Small intestine (tissue), 7 donors: ENCODE results near the gene ICA1L. TPM values are rescaled to one million over a fixed set of nuclear protein-coding genes. Genes with fewer than 3 reads are reported as not detected.

Experiments
- DNase-seq, 2 donors: peaks; one replicate each; pipeline versions ENCODE4 v3.0.0 to v3.0.0-alpha.2; 2013
- FAIRE-seq: peaks from 2 replicates; lab custom pipeline; 2012; peaks lifted over from hg19 to GRCh38; lab: Jason Lieb, UNC
- H3K27ac ChIP-seq, 3 donors: one replicate each; pipeline ENCODE4 v1.5.1; 2013; ENCODE audit warnings: low read length in 2 of 3, mild to moderate bottlenecking in 2 of 3, control low read depth in 1 of 3, inconsistent platforms in 1 of 3, low read depth in 1 of 3, moderate library complexity in 1 of 3
- H3K27me3 ChIP-seq, 3 donors: one replicate each; pipeline ENCODE4 v1.6.1; 2013; ENCODE audit warnings: low read length in 3 of 3, inconsistent platforms in 1 of 3; ENCODE audit not compliant: control insufficient read depth in 3 of 3, insufficient read depth in 3 of 3
- H3K36me3 ChIP-seq, 3 donors: one replicate each; pipeline ENCODE4 v1.6.1; 2013; ENCODE audit warnings: low read length in 3 of 3, inconsistent platforms in 1 of 3, low read depth in 1 of 3, mild to moderate bottlenecking in 1 of 3, moderate library complexity in 1 of 3; ENCODE audit not compliant: control insufficient read depth in 3 of 3, insufficient read depth in 2 of 3
- H3K4me1 ChIP-seq, 3 donors: one replicate each; pipeline ENCODE4 v1.6.1; 2013; ENCODE audit warnings: low read length in 2 of 3, inconsistent platforms in 1 of 3, low read depth in 1 of 3, mild to moderate bottlenecking in 1 of 3, moderate library complexity in 1 of 3; ENCODE audit not compliant: control insufficient read depth in 3 of 3, insufficient read depth in 2 of 3
- H3K4me3 ChIP-seq, 3 donors: one replicate each; pipeline ENCODE4 v1.5.1; 2013; ENCODE audit warnings: low read length in 3 of 3, control low read depth in 1 of 3, inconsistent platforms in 1 of 3, low read depth in 1 of 3, mild to moderate bottlenecking in 1 of 3, moderate library complexity in 1 of 3
- H3K9me3 ChIP-seq, 2 donors: one replicate each; pipeline ENCODE4 v1.6.1; 2013; ENCODE audit warnings: low read depth in 1 of 2, low read length in 1 of 2; ENCODE audit not compliant: control insufficient read depth in 2 of 2, insufficient read depth in 1 of 2
- WGBS, 3 donors: extraction: QIAGEN DNeasy Blood & Tissue Kit; methylation state at CpG; one replicate each; pipeline ENCODE4 v1.1.7; 2013; 5-methylcytosine and 5-hydroxymethylcytosine counted together
- polyA plus RNA-seq, 4 donors: library from polyadenylated mRNA; stranded (reverse) in 3 of 4; unstranded in 1 of 4; fragments of 200-250 nt in 3 of 4; fragments of 120-200 nt in 1 of 4; gene quantifications; one replicate each; pipeline versions ENCODE4 v1.2.1 to v1.2.3, GENCODE V29; 2013
- donor health status: healthy with polysubstance abuse.
- donor health status: control.
- donor health status: control.
- donor health status: Bipolar disorder and iron deficiency.
- donor health status: healthy.

The ICA1L gene
- polyA plus RNA-seq, 4 donors, result under 0.01 to 5.2 (median 0.67) TPM

DNA sequence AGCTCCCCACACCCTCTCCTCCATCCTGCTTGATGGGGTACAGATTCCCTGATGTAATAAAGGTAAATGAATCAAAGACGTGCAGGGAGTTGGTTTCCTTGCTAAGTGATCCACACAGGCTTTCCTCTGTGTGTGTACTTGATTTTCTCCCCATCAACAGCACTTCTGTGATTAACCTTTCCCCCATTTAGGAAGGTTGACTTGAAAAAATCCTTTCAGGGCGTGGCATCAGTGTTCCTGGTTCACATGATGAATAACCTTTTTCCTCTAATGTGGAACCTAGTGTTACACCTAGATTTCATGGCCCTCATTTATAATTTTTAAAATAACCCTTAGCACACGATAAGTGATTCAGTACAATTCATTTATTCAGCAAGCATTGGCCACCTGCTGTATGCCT lies 115.0 kb downstream of the ICA1L start:
- WGBS, 3 donors, result 25 to 70% (median 34%) methylated on average over 3 of the region's 3 CpGs
- peak overlapping the region in 2 of 3 donors; percentile 14 to 51 for H3K27ac ChIP-seq
- H3K27me3 ChIP-seq, result no peaks in the 10 kb centered on the region

DNA sequence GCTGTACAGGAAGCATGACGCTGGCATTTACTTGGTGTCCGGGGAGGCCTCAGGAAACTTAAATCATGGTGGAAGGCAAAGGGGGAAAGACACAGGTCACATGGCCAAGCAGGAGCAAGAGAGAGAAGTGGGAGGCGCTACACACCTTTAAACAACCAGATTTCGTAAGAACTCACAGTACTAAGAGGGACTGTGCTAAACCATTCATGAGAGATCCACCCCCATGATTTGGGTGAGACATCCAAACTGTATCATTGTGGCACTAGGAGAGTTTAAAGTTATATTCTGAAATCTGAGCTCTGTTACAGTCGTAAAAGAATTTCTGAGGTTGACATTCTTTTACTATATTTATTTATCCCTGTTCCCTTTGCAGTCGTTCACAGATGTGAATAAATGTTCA lies 116.6 kb downstream of the ICA1L start:
- FAIRE-seq, result no peak
- peaks cover 0 to 2% (median 2%) of the 10 kb centered on the region in 3 donors for H3K4me1 ChIP-seq

More for the DNA sequence above, 115.0 kb downstream of the ICA1L start:
- Histone ChIP-seq H3K4me3 (no peak overlapping the region), H3K36me3 (peaks cover 0 to 17% (median 9%) of the 10 kb centered on the region in 3 donors), H3K4me1 (peaks cover 0 to 2% (median 2%) of the 10 kb centered on the region in 3 donors), H3K9me3 (no peaks in the 10 kb centered on the region)
- DNase-seq, result peak in 1 of 2 donors; percentile 83
- FAIRE-seq, result no peak

DNA sequence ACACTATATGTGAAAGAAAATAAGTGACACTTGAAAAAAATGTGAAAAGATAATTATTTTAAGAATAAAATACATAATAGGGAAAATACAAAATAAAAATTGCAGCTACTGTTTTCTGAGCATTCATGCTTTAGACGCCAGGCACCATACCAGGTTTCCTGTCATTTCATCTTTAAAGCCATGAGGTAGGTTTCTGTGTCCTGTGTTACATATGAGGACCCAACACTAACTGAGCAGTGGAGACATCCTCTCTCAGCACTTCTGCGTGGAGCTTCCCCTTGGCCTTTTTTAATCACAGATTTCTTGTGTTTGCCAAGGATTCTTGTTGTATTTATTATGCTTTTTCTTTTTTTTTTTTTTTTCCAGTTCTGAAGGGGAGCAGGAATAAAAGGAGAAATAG lies 119.5 kb downstream of the ICA1L start:
- no peak overlapping the region for H3K4me3 ChIP-seq

More for the DNA sequence above, 116.6 kb downstream of the ICA1L start:
- no peak for DNase-seq
- Histone ChIP-seq H3K27ac (no peak overlapping the region), H3K27me3 (no peaks in the 10 kb centered on the region), H3K4me3 (no peak overlapping the region), H3K9me3 (no peaks in the 10 kb centered on the region), H3K36me3 (peaks cover 0 to 9% (median 9%) of the 10 kb centered on the region in 3 donors)
- WGBS, 3 donors, result 88 to 95% (median 91%) methylated on average over 6 of the region's 6 CpGs

DNA sequence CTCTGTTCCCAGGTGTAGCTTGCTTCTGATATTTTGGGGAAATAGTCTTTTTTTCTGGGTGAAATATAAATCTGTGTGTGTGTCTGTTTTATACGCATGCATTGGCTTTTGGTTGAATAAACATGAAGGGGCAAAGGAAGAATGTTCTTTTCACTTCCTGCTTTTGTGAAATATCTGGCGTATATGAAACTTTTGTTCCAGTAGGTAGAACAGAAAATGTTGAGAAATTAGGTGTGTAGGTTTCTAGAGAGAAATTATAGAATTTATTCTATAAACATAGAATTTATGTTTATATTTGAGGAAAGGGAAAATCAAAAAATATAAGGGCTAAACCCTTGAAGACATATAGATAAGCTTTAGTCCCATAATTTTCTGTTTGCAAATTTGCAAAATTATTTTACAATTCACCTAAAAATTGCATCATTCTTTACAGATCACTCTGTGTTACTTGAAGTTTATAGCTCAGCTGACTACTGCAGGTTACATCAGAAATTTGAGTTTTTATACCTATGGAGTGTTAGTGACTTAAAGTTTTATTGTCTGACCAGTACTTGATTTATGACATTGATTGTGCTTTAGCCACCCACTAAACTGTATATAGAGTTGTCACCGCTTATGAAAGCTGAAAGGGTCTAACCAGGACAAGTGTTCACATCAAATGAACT lies 120.7 kb downstream of the ICA1L start:
- 82 to 95% (median 91%) methylated on average over 3 of the region's 3 CpGs for WGBS, 3 donors
- H3K4me1 ChIP-seq, result no peaks in the 10 kb centered on the region
- H3K27me3 ChIP-seq, result no peaks in the 10 kb centered on the region
- DNase-seq (no peak), FAIRE-seq (no peak)
- H3K9me3 ChIP-seq, result no peaks in the 10 kb centered on the region
- no peak overlapping the region for H3K4me3 ChIP-seq
- peaks cover 0 to under 1% (median 0%) of the 10 kb centered on the region in 3 donors for H3K36me3 ChIP-seq
- H3K27ac ChIP-seq, result no peak overlapping the region

More for the DNA sequence above, 119.5 kb downstream of the ICA1L start:
- Histone ChIP-seq H3K4me1 (no peaks in the 10 kb centered on the region), H3K27me3 (no peaks in the 10 kb centered on the region), H3K9me3 (no peaks in the 10 kb centered on the region), H3K36me3 (peaks cover 0 to 5% (median 4%) of the 10 kb centered on the region in 3 donors), H3K27ac (no peak overlapping the region)
- no peak for DNase-seq
- WGBS, 3 donors, result 85 to 90% (median 87%) methylated on average over 2 of the region's 2 CpGs
- no peak for FAIRE-seq

DNA sequence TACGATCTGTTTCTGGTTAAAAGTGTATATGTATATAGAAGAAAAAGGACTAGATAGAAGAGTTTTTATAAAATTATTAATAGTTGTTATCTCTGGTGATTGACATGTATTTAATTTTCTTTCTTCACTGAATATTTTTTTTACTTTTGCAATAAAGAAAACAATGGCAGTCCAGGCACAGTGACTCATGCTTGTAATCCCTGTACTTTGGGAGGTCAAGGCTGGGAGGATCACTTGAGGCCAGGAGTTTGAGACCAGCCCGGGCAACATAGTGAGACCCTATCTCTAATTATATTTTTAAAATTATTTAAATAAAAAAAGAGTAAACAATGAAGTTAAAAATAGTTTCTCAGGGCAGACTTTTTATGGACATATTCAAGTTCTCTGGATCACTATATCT lies 122.1 kb downstream of the ICA1L start:
- Histone ChIP-seq H3K27me3 (no peaks in the 10 kb centered on the region), H3K4me3 (no peak overlapping the region), H3K9me3 (peaks cover 0 to 7% of the 10 kb centered on the region in 2 donors), H3K27ac (no peak overlapping the region), H3K36me3 (no peaks in the 10 kb centered on the region), H3K4me1 (no peaks in the 10 kb centered on the region)
- DNase-seq (no peak), FAIRE-seq (no peak)
- WGBS, 3 donors, result 88 to 91% (median 90%) methylated on average over 2 of the region's 2 CpGs

DNA sequence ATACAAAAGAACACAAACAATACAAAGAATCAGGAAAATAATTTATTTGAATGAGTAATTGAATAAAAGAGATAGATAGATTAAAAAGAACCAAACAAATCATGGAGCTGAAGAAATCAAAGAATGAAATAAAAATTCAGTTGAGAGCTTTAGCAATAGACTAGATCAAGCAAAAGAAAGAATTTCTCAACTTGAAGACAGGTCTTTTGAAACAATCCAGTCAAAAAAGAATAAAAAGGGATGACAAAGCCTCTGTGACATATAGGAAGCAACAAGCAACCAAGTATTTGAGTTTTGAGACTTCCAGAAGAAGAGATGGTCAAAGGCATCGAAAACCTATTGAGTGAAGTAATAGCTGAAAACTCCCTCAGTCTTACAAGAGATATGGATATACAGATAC lies 128.0 kb downstream of the ICA1L start:
- Histone ChIP-seq H3K27ac (no peak overlapping the region), H3K36me3 (peaks cover 2 to 16% (median 4%) of the 10 kb centered on the region in 3 donors), H3K27me3 (peaks cover 0 to 3% (median 0%) of the 10 kb centered on the region in 3 donors), H3K9me3 (peaks cover 0 to 23% of the 10 kb centered on the region in 2 donors), H3K4me3 (no peak overlapping the region), H3K4me1 (no peaks in the 10 kb centered on the region)
- 96 to 100% (median 100%) methylated on average over 1 of the region's 1 CpG for WGBS, 3 donors
- FAIRE-seq (no peak), DNase-seq (no peak)

DNA sequence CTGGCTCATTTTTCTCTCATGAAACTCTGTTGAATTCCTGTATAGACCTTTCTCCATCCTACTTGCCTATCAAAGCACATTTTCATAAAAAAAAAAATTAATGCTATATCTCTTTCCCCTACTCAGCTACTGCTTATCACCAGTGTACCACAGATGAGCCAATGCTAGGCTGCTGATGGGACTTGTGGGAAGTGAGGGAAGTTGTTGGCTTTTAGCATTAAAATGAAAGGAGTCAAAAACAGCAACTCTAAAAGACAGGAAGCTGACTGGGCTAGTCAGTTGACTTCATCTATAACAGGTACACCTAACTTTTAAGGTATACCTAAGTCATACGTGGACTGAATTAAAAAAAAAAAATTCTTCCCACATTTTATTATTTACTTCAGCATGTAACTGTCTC lies 134.7 kb downstream of the ICA1L start:
- H3K4me1 ChIP-seq, result no peaks in the 10 kb centered on the region
- no peaks in the 10 kb centered on the region for H3K27me3 ChIP-seq
- peaks cover 2 to 24% (median 4%) of the 10 kb centered on the region in 3 donors for H3K36me3 ChIP-seq
- no peak for FAIRE-seq
- H3K9me3 ChIP-seq, result peaks cover 0 to 18% of the 10 kb centered on the region in 2 donors
- H3K27ac ChIP-seq, result no peak overlapping the region
- no peak for DNase-seq
- no peak overlapping the region for H3K4me3 ChIP-seq
- WGBS, 3 donors, result 94 to 100% (median 100%) methylated on average over 1 of the region's 1 CpG

DNA sequence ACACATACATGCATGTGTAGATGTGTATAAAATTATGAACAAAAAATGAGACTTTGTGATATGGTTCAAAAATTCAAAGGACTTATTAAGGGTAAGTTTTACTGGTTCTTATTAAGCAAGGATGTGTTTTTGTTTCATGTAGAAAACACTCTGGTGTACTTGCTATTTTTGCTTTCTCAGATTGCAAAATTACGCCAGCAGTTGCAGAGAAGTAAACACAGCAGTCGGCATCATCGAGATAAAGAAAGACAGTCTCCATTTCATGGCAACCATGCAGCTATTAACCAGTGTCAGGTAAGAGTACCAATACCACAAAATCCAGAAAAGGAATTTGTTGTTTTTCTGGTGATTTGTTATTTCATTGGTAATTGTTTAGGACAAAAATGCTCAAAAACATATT lies 145.5 kb downstream of the ICA1L start:
- Histone ChIP-seq H3K27ac (no peak overlapping the region), H3K4me1 (no peaks in the 10 kb centered on the region), H3K4me3 (no peak overlapping the region), H3K36me3 (peaks cover 0 to 15% (median 0%) of the 10 kb centered on the region in 3 donors), H3K27me3 (no peaks in the 10 kb centered on the region), H3K9me3 (no peaks in the 10 kb centered on the region)
- no peak for FAIRE-seq
- no peak for DNase-seq
- 88 to 94% (median 91%) methylated on average over 3 of the region's 3 CpGs for WGBS, 3 donors
